ENCODE measurements around the gene TCOF1.

The TCOF1 gene

DNA sequence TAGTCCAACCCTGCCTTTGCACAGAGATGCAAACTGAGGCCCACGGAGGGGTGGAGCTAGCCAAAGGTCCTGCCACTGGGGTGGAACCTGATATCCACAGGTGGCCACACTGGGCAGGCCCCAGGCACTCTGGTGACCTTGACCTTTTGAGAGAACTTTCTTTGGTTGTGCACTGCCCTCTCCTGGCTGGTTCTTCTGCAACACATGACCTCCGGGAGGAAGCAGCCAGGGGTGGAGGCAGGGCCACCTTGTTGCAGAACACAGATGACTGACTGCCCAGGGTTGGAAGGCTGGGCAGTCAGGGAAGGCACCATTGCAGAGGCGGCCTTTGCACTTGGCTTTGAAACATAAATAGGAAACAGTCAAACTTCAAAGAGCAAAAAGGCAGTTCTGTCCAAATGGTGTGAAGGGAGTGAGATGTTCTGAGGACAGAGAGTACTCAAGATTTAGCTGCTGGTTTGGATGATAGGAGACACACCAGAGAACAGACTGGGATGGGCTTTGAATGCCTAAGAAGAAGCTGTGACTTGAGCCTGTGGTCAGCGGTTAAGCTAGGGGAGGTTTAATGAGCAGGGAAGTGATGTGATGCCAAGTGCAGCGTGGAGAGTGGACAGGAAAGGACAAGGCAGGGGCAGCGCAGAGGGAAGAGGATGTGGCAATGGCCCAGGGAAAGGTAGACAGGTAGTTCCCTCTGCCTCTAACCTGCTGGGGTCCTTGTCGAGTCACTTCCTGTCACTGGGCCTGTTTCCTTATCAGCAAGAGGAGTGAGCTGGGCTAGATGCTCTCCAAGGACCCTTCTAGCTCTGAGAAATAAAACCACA, 6.8 kb upstream of the TCOF1 start:
- DNase-seq = peak; percentile 21

DNA sequence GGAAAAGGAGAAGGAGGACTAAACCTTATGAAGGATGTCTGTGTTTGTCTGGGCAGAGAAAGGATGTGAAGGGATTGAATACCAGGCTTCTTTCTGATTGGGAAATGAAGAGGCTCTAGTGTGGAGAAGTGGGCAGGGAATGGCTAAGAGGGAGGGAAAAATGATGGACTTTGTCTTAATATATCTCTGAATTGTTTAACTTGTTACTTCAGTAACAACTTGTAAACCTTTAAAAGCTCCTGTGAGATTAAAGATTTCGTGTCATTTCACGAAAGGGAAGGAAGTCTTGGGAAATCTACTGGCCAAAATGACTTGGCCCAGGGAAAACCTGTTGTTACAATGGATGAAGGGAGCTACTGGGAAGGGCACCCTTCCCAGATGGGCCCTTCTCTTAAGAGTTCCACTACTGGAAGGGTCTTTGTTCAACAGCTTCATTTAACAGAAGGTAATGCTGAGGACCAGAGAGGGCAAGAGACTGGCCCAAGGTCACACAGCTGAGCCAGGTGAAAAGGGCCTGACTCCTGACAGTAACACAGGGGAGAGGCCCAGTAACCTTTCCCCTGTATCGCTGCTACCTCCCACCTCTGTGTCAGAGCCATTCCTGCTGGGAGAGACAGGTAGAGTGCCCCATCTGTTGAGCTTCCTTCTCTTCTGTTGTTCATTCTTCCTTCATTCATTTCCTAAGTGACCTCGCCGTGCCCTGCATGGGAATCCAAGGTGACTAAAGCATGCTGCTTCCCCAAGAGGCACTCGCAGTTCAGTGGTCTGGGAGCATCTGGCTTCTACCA, 5.1 kb upstream of the TCOF1 start:
- DNase-seq = no peak

DNA sequence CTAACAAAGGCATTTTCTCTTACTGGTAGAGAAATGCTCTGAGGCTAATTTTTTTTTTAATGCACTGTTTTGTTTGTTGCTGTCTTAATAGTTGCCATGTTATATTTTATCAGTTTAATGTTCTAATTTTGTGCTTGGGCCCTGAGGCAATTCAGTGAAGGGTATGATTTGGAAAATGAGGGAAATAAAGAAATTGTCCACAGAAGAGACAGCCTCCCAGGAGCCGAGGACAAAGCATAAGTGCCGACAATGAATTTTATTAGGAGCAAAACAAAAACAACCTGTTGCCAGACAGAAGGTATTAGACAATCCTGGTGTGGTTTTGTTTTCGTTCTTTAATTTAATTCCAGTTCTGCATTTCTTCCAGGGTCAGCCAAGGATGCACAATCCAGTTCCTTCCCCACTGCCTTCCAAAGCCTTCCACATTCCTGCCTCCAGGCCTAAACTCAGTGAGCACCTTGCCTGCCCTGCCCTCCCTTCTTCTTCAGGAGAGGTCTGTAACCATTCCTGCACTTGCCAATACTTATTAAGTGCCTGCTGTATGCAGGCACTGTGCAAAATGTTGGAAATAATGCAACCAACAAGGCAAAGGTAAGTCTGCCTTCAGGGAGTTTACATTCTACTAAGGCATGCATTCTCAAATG, 4.3 kb upstream of the TCOF1 start:
- no peak for DNase-seq

GRCh38 chr5:150355791-150356190, 1.7 kb upstream of the TCOF1 start:
- no peak for DNase-seq

- no peak for DNase-seq
Measured at GRCh38 chr5:150356575-150357294, 762 bp upstream of the TCOF1 start.

DNA sequence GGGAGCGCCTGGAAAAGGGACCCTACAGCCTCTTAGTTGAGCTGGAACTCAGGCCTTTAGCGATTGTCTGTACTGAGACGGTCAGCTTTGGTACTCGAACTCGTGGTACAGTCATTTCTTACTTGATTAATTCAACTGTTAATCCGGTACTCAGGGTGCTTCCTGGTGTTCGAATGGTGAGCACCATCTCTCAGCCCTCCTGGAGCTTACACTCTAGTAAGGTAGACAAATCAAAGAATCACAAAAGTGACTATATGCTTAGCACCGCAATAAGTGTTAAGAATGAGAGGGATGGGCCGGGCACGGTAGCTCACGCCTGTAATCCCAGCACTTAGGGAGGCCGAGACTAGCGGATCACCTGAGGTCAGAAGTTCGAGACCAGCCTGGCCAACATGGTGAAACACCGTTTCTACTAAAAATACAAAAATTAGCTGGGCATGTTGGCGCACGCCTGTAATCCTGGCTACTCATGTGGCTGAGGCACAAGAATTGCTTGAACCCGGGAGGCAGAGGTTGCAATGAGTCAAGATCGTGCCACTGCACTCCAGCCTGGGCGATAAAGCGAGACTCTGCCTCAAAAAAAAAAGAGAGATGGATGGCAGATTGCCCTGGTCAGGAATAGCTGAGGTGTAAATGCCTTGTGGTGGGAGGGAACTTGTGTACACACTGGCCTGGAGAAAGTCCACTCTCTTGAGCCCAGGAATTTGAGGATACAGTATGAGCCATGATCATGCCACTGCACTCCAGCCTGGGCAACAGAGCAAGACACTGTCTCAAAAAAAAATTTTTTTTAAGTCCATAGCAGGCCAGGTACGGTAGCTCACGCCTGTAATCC, 981 bp downstream of the TCOF1 start:
- peak; percentile 17 for DNase-seq

DNA sequence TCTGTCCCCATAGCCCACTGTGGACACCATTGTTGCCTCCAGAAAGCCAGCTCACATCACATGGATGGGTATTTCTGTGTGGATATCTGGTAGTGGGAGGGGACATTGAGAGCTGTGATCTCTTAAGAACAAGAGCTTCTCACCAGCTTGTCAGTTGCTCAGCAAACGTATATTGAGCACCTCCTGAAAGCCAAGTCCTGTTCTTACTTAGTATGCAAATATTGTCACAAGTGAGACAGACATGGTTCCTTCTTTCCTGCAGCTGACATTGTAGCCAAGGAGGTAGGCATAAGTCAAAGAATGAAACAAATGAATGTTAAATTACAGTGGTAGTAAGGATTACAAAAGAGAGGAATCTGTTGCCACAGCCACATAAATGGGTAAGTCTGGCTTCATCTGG, 3.8 kb downstream of the TCOF1 start:
- no peak for DNase-seq

- no peak for DNase-seq
Measured at GRCh38 chr5:150363185-150363584, 5.7 kb downstream of the TCOF1 start.

GRCh38 chr5:150364004-150364403, 6.5 kb downstream of the TCOF1 start:
- no peak for DNase-seq

DNA sequence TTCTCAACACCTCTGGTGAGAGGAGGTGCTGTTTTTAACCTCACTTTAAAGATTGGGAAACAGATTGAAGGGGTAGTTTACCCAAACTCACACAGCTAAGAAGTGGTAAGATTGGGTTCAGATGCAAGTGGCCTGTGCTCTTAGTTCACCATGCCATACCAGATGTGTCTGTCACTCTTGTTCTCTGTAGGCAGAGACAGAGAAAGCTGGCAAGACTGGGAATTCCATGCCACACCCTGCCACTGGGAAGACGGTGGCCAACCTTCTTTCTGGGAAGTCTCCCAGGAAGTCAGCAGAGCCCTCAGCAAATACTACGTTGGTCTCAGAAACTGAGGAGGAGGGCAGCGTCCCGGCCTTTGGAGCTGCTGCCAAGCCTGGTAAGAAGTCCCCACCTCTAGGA, 11.0 kb downstream of the TCOF1 start:
- no peak for DNase-seq

- DNase-seq = no peak
Measured at GRCh38 chr5:150372639-150373038, 15.1 kb downstream of the TCOF1 start.

GRCh38 chr5:150374651-150375050, 17.2 kb downstream of the TCOF1 start:
- no peak for DNase-seq

DNA sequence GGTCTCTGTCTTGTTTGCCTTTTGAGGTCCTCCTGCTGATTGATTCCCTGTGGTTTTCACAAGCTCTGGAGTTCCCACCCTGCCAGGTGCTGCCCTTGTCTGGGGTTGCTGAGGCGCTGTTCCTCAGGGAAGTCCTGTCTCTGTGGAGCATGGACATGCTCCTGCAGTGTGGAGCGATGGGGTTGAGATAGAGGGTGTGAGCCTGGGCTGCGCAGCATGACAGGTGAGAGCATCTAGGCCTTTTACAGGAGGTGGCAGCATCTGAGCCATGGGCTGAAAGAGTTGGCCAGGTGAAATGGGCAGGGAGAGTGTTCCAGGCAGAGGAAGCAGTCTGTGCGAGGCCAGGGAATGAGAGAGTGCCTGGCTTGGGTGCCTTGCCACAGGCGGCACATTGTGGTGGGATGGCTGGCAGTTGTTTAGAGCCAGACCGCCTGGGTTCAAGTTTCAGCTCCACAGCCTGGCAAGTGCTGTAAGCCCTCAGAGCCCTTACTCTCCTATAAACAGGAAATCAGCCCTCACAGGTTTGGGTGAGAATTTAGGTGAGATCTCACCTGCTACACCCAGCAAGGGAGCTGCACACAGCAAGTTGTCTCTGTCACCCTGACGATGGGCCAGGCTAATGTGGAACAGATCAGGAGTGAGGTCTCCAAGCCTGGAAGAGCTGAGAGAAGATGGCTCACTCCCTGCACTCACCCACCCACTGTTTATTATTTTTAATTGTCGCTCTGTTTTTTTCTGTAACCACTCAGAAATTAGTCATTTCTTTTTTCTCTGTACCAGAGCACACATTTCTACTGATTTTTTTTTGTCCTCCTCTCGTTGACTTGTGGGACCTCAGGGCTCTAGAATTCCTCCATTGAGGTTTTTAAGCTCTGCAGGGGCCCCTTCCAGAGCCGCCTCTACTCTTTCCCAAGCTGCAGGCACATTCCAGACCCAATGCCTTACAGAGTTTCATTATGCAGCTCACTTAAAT, 19.6 kb downstream of the TCOF1 start:
- no peak for DNase-seq

GRCh38 chr5:150377964-150378694, 20.6 kb downstream of the TCOF1 start:
- no peak for DNase-seq

- no peak for DNase-seq
Measured at GRCh38 chr5:150384701-150385100, 27.2 kb downstream of the TCOF1 start.

- DNase-seq = no peak
Measured at GRCh38 chr5:150386024-150386855, 28.7 kb downstream of the TCOF1 start.

DNA sequence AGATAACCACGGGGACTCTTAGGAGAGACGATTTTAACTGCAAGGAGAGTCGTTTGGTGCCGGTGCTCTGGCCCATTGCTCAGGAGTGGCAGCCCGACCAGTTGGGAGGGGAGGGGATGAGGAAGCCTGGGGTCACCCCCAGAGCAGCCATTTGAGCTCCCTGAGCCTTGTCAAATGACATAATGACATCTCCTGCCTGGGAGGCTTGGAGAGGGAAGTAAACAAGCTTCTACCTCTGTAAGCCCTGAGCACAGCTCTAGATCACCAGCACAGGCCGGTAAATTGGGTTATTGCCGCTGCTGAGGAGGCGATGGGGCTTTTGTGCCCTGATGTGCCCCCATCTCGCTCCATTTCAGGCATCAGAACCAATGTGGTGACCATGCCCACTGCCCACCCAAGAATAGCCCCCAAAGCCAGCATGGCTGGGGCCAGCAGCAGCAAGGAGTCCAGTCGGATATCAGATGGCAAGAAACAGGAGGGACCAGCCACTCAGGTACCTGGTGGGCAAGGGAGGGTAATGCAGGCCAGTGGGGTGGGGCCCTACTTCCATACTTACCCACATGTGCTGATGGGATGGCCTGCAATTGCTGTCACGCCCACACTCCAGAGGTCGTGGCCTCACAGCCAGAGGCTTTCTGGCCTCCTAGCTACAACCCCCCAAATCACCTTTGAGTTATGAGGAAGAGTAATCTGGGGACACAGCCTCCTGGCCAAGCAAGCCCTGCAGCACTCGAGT, 32.2 kb downstream of the TCOF1 start:
- no peak for DNase-seq

DNA sequence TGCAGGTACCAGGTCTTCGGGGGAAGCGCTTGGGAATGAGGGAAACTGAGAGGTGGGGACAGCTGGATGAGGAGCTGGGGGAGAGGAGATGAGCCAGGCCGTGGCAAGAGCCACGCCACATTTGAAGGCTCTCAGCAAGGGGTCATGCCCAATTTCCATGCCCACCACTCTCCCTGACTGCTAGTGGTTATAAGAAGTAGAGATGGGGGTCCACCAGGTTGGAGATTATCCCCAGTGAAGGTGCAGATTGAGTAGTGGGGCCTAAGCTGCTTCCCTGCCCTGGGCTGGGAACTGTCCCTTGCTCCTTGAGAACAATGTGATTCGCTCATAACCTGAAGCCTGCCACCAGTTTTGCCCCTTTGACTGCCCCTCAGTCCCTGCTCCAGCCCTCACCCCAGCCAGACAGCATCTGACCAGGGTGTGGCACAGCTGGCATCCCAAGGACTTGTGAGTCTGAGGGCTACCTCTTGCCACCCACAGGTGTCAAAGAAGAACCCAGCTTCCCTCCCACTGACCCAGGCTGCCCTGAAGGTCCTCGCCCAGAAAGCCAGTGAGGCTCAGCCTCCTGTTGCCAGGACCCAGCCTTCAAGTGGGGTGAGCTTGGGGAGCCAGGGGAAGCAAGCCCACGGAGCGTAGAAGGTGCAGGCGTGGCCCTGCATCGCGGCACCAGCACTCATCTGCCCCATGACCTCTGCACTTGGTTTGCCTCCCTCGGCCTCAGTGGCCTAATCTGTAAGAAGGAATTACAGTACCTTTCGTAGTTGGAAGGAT, 33.8 kb downstream of the TCOF1 start:
- no peak for DNase-seq

All from NCI-H510A treated with DMSO at 0.1 percent for 48 hours (cell line).